Ascending aorta (tissue), 2 donors: ENCODE data around the gene ITGA11. TPM values are rescaled to one million over a fixed set of nuclear protein-coding genes. Genes with fewer than 3 reads are reported as not detected.

Experiments used
- DNase-seq, 2 donors: peaks; one replicate each; pipeline ENCODE4 v3.0.0-alpha.2; 2019; ENCODE audit warnings: low spot score in 2 of 2
- H3K27ac ChIP-seq, 2 donors: fragments of 200-600 bp; sonication (generic); one replicate each; pipeline ENCODE4 v1.5.1; 2016 to 2017; ENCODE audit warnings: mild to moderate bottlenecking in 1 of 2
- H3K27me3 ChIP-seq: fragments of 200-600 bp; sonication (generic); one replicate; pipeline ENCODE4 v1.5.1; 2017
- H3K36me3 ChIP-seq, 2 donors: fragments of 200-600 bp; sonication (generic); one replicate each; pipeline ENCODE4 v1.5.1; 2016
- H3K4me1 ChIP-seq, 2 donors: fragments of 200-600 bp; sonication (generic); one replicate each; pipeline ENCODE4 v1.5.1; 2016 to 2017; ENCODE audit warnings: mild to moderate bottlenecking in 1 of 2
- H3K4me3 ChIP-seq, 2 donors: fragments of 200-600 bp; sonication (generic); one replicate each; pipeline ENCODE4 v1.5.1; 2016 to 2017; ENCODE audit warnings: mild to moderate bottlenecking in 1 of 2
- H3K9me3 ChIP-seq, 2 donors: fragments of 200-600 bp; sonication (generic); one replicate each; pipeline ENCODE4 v1.5.1; 2016
- CTCF ChIP-seq, 3 experiments: fragments of 200-600 bp in 2 of 3; fragments of 450-650 bp in 1 of 3; sonication (generic) in 2 of 3; IDR thresholded peaks; one replicate each; pipeline ENCODE4 v1.5.1; 2016 to 2019; ENCODE audit warnings: antibody characterized with exemption in 3 of 3, mild to moderate bottlenecking in 1 of 3, moderate library complexity in 1 of 3
- intact Hi-C: fragments of 100-400 bp; cut with DNase I; formaldehyde crosslinking; loops from one replicate; pipeline ENCODE4 v1.15.1; 2023
- total RNA-seq: library from RNA; depleted of rRNA; stranded (reverse); fragments of >200 nt; gene quantifications from one replicate; pipeline ENCODE4 v1.1.0, GENCODE V29; 2016

ITGA11 gene
- total RNA-seq, 1 donor from 2014 or later: 136 TPM

GRCh38 chr15:68447209-68447608, 15.2 kb upstream of the ITGA11 start:
- Histone ChIP-seq H3K36me3 (no peaks in the 10 kb centered on the region), H3K27me3 (no peaks in the 10 kb centered on the region), H3K4me3 (no peak overlapping the region), H3K9me3 (no peaks in the 10 kb centered on the region), H3K27ac (no peak overlapping the region), H3K4me1 (no peaks in the 10 kb centered on the region)
- intact Hi-C loops: no loop called here
- no peak for DNase-seq
- TF ChIP-seq CTCF (IDR thresholded peaks at IDR 0.05): no peak

- DNase-seq: no peak
- no peaks in the 10 kb centered on the region for H3K9me3 ChIP-seq
- H3K4me3 ChIP-seq: no peak overlapping the region
- H3K36me3 ChIP-seq: no peaks in the 10 kb centered on the region
- H3K27me3 ChIP-seq: no peaks in the 10 kb centered on the region
- no peaks in the 10 kb centered on the region for H3K4me1 ChIP-seq
- no peak overlapping the region for H3K27ac ChIP-seq
- intact Hi-C loops: no loop called here
- no peak for TF ChIP-seq CTCF (IDR thresholded peaks at IDR 0.05)
Measured at GRCh38 chr15:68445351-68445750, 13.4 kb upstream of the ITGA11 start.

GRCh38 chr15:68444336-68444735, 12.4 kb upstream of the ITGA11 start:
- no peak overlapping the region for H3K27ac ChIP-seq
- no peak for DNase-seq
- H3K4me1 ChIP-seq: no peaks in the 10 kb centered on the region
- no peak for TF ChIP-seq CTCF (IDR thresholded peaks at IDR 0.05)
- H3K4me3 ChIP-seq: no peak overlapping the region
- H3K36me3 ChIP-seq: no peaks in the 10 kb centered on the region
- H3K27me3 ChIP-seq: no peaks in the 10 kb centered on the region
- intact Hi-C loops: no loop called here
- no peaks in the 10 kb centered on the region for H3K9me3 ChIP-seq

GRCh38 chr15:68442903-68443302, 10.9 kb upstream of the ITGA11 start:
- Histone ChIP-seq H3K4me3 (no peak overlapping the region), H3K27me3 (no peaks in the 10 kb centered on the region), H3K27ac (no peak overlapping the region), H3K36me3 (no peaks in the 10 kb centered on the region), H3K4me1 (no peaks in the 10 kb centered on the region), H3K9me3 (no peaks in the 10 kb centered on the region)
- intact Hi-C loops: no loop called here
- no peak for TF ChIP-seq CTCF (IDR thresholded peaks at IDR 0.05)
- DNase-seq: no peak

GRCh38 chr15:68442041-68442440, 10.1 kb upstream of the ITGA11 start:
- H3K9me3 ChIP-seq: no peaks in the 10 kb centered on the region
- intact Hi-C loops: no loop called here
- TF ChIP-seq CTCF (IDR thresholded peaks at IDR 0.05): no peak
- no peak for DNase-seq
- no peak overlapping the region for H3K4me3 ChIP-seq
- H3K27me3 ChIP-seq: no peaks in the 10 kb centered on the region
- no peaks in the 10 kb centered on the region for H3K36me3 ChIP-seq
- H3K27ac ChIP-seq: no peak overlapping the region
- H3K4me1 ChIP-seq: no peaks in the 10 kb centered on the region

GRCh38 chr15:68441045-68441743, 9.2 kb upstream of the ITGA11 start:
- H3K27ac ChIP-seq: no peak overlapping the region
- intact Hi-C loops: no loop called here

More at GRCh38 chr15:68441045-68441743, 9.2 kb upstream of the ITGA11 start:
- Histone ChIP-seq H3K9me3 (no peaks in the 10 kb centered on the region), H3K27me3 (no peaks in the 10 kb centered on the region), H3K36me3 (no peaks in the 10 kb centered on the region), H3K4me1 (no peaks in the 10 kb centered on the region), H3K4me3 (no peak overlapping the region)
- no peak for TF ChIP-seq CTCF (IDR thresholded peaks at IDR 0.05)
- DNase-seq: no peak
